Measurements from ENCODE around the gene FBXO42.

Gene FBXO42

DNA sequence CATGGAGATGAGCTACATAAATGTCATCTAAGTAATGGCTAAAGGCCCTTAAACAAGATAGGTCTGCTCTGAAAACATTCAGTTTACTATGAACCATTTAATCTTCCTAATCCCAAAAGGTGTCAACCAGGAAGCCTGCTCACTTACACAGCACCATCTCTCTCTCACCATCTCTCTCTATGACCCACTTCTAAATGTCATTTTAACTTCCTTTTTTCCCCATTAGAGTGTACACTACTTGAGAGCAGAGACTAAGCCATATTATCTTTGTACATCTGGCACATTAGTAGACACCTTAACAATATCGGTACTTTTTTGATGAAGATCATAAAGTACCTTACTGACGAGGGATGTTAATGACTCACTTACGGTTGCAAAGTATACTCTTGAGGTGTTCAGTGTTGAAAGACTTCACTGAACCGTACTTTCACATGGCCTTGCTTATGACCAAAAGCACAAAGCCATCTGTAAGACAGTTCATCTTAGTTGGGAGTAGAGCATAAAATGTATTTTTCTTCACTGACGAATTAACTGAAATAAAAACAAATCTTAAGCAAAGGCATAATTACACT is 25.4 kb downstream of the FBXO42 start:
- DNase-seq (ENCODE audit: low read depth in 2 of 2) = no peak

DNA sequence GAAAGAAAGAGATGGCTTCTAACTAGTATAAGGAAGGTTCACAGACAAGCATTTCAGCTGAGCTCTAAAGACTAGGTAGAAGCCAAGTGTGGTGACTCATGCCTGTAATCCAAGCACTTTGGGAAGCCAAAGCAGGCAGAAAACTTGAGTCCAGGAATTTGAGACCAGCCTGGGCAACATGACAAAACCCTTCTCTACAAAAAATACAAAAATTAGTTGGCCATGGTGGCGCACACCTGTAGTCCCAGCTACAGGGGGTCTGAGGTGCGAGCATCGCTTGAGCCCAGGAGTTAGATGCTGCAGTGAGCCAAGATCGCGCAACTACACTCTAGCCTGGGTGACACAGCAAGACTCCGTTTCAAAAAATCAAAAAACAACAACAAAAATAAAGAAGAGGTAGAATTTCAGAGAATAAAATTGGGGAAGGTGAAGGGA is 27.8 kb downstream of the FBXO42 start:
- DNase-seq (ENCODE audit: low read depth in 2 of 2) = peak; percentile 42 to 46

DNA sequence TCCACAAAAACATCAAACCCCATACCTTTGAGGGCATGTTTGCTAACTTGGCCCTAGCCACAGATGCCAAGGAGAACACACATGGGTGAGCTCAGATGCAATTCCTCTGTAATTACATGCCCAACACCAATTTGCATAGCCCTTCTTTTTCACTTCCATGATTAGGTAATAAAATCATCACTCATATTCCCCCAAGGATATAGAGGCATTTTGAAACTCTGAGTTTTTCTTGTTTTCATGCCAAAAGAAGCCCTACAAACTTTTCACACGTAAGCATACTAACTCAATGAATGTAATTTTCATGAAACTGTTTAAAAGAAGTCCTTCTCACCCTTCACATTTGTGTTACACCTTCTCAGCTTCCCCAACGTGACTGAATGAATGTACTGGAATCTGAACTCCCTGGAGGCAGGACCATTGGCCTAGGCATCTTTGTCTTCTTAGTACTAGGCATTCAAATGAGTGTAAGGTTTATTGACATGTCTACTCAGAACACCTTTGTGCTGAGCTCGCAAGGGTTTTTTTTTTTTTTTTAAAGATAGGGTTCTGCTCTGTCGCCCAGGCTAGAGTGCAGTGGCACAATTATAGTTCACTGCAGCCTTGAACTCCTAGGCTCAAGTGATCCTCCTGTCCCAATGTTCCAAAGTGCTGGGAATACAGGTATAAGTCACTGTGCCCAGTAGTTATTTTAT is 31.0 kb downstream of the FBXO42 start:
- peak in 1 of 2 experiments; percentile 2 for DNase-seq (ENCODE audit: low read depth in 2 of 2)

DNA sequence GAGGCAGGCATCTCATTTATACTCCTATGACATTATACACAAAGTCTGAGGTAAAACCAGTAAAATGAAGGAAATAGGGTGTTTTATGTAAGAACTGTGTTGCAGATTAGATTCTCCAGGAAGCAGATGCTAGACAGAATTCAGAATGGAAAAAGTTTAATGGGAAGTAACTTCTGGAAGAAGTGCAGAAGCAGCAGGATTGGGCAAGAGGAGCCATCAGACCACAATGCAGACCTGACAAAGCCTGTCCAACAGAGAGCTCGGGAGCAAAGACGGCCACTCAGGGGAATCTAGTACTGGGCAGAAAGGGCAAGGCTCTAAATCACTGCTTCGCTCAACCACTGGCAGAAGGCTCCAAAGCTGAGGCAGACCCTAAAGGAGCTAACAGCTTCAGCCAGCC is 33.7 kb downstream of the FBXO42 start:
- no peak for DNase-seq (ENCODE audit: low read depth in 2 of 2)

DNA sequence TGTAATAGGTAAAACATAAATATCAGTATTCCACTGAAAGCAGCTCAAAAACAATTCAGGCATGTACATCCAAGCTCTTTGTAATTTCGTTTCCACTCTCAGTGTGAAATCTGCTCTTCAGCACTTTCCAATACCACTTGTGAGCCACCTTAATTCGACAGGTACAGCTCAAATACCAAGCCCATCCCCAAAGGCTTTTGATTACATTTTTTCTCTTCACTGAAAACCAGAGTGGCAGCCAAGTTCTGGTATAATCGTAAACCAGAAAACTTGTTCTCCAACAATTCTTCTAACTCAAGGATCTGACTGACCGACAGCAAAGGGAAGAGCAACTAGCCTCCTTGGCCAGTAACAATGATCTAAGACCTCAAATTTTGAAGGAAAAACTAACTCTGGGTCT is 36.8 kb downstream of the FBXO42 start:
- DNase-seq (ENCODE audit: low read depth in 2 of 2) = no peak

DNA sequence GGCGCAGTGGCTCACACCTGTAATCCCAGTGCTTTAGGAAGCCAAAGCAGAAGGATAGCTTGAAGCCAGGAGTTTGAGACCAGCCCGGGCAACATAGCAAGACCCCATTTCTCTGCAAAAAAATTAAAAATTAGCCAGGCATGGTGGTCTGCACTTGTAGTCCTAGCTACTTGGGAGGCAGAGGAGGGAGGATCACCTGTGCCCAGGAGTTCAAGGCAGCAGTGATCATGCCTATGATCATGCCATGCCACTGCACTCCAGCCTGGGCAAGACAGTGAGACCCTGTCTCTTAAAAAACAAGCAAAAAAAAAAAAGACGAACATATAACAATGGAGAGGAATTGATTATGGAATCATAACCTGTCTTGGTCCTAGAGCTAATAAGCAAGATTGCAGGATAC is 45.1 kb downstream of the FBXO42 start:
- DNase-seq (ENCODE audit: low read depth in 2 of 2) = no peak

DNA sequence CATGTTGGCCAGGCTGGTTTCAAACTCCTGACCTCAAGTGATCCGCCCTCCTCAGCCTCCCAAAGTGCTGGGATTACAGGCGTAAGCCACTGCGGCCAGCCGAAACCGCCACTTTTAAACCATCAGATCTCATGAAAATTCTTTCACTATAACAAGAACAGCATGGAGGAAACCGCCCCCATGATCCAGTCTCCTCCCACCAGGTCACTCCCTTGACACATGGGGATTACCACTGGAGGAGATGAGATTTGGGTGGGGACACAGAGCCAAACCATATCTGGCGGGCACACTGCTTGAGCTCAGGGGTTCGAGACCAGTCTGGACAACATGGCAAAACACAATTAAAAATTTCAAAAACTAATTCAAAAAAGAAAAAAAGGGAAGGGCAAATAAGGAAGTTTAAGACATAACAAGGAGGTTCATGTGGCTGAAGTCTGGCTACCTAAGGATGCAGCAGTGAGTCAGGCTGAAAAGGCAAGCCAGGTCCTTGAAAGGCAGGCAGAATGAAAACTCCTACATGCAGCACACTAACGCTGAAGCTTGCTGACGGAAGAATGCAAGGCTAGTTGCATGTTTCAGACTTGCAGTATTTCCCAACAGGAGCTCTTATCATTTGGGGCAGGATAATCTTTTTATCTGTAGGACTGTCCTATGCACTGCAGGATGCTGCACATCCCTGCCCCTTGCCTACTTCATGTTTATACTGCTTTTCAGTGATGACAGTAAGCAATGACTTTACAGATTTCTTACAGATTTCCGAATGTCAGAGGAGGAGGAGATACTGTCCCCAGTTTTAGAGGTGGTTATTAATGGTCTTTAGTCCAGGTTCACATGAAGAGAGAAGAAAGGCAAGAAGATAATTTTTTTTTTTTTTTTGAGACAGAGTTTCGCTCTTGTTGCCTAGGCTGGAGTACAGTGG is 49.3 kb downstream of the FBXO42 start:
- no peak for DNase-seq (ENCODE audit: low read depth in 2 of 2)

DNA sequence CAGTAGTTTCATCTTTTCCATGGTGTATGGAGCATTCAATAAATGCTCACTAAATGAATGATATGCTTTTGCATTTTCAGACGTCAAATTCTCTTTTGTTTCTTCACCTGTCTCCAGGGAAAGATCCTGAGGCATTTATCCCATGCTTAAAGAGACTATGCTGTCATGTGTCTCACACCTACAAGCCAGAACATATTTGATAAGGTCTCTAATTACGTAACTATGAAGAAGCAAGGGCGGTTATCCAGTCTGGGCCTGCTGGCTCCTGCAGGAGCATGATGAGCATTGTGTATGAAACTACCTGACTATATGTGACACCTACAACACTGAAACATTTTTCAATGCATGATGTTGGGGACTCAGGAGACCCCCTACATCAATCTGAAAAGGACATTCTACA is 51.8 kb downstream of the FBXO42 start:
- no peak for DNase-seq (ENCODE audit: low read depth in 2 of 2)

DNA sequence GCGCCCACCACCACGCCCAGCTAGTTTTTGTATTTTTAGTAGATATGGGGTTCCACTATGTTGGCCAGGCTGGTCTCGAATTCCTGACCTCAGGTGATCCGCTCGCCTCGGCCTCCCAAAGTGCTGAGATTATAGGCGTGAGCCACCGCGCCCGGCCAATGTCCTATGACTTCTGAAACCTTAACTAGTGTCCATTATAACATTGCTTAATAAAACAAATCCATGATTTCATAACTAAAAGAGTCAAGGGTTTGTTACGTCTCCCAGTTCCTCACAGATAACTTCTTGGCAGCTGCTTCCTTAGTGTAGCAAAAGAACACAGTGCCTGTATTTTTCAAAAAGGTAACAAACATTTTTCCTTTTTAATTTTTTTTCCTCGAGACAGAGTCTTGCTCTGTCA is 53.6 kb downstream of the FBXO42 start:
- no peak for DNase-seq (ENCODE audit: low read depth in 2 of 2)

DNA sequence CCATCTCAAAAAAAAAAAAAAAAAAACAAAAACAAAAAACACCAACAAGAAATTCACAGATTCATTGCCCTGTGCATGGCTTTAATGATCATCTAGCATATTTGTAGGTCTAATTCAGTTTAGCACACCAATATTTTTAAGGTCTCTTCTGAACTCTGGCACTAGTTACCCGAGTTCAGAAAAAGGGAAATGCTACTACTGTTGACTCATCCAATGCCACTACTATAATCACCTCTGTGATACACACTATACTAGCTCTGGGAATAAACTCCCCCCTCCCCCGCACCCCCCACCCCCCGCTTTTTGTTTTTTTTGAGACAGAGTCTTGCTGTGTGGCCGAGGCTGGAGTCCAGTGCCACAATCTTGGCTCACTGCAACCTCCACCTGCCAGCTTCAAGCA is 55.6 kb downstream of the FBXO42 start:
- DNase-seq (ENCODE audit: low read depth in 2 of 2) = no peak

DNA sequence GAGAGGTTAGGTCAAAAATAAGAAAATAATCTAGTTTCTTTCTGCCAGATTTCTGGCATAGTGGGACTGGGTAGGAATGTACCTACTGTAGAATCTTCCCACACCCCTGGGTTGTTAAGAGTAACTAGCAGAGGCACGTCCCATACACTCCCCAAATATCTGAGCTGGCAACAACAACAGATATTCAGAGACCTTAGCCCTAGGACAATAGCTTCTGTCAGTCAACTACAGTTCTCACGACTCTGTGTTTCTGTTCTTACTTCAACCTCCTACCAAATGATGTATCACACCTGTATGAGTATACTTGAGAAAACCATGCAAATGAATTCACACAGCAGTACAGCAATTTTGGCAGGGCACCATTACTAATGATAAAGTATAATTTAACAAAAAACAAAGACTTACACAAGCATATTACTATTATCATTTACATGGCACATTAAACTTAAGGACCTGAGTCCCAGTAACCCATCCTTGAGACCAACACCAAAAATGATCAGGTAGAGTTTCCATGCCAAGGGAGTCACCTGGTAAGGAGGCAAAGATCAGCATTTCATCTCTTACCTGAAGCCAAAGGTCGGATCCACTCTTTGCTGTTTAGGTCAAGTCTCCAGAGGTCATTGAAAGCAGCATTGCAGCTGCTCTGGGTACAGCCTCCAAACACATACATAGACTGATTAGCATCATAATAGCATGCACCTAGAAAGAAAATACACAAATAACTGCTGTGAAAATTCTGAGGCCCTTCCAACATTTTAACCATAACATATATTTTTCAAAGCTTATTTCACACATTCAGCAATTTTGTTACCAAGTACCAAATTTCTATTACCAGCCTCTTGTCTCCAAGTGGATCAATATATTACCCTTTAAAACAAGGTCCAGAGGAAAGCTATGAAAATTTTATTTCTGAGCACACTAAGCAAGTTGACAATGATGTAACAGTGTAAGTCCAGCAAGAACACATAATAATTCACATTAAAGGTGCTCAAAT is 57.8 kb downstream of the FBXO42 start:
- DNase-seq (ENCODE audit: low read depth in 2 of 2) = no peak

DNA sequence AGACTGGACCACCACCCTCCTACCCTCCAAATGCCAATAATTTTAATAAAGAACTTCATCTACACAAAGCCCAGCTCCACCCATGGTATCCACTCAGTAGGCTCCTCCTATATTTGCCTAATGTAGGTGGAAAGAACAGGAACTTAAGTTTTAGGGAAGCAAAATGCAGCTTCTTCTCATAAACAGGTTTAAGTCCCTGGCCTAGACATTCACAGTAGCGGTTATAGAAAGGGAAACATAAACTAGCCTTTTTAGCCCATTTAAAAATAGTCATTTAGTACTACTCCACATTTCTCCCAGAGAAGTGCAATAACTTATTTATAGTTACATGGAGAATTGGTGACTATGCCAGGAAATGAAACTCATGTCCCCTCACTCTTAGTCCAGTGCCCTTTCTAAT is 58.7 kb downstream of the FBXO42 start:
- no peak for DNase-seq (ENCODE audit: low read depth in 2 of 2)

DNA sequence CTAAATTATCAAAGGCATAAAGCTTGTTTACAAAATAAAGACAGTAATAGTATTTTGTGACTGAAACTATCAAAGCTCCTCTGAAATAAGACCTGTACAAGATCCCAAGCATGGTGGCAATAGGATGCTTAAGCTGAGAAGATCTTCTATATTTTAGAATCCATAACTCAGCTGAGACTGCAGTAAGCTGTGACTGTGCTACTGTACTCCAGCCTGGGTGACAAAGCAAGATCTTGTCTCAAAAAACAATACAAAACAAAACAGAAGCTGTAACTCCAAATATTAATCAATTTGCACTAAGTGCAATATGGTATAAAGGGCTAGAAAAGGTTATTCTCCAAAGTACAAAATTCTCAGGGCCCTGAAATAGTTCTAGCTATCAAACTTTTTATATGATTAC is 59.5 kb downstream of the FBXO42 start:
- DNase-seq (ENCODE audit: low read depth in 2 of 2) = no peak

DNA sequence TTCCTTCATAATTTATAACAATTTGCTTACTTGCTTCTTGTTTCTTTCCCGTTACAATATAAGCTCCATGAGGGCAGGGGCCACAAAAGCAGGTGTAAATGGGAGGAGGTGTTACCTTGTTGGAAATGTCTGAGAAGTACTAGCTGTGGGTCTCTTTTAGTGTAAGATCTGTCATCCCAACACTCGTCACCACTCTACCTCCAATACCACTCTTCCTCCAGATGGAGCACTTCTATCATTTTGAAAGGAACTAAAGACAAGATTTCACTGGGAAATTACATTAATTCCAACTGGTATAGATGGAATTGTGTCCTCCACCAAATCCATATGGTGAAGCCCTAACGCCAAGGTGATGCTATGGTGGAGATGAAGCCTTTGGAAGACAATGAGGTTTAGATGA is 62.3 kb downstream of the FBXO42 start:
- DNase-seq (ENCODE audit: low read depth in 2 of 2) = no peak

DNA sequence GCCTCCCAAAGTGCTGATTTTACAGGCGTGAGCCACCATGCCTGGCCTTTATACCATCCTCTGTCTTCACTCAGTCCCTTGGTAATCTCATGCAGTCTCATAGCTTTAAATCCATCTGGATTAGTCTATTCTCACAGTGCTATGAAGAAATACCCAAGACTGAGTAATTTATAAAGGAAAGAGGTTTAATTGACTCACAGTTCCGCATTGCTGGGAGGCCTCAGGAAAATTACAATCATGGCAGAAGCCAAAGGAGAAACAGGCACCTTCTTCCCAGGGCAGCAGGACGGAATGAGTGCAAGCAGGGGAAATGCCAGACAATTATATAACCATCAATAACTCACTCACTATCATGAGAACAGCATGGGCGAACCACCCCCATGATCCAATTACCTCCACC is 66.2 kb downstream of the FBXO42 start:
- no peak for DNase-seq (ENCODE audit: low read depth in 2 of 2)

DNA sequence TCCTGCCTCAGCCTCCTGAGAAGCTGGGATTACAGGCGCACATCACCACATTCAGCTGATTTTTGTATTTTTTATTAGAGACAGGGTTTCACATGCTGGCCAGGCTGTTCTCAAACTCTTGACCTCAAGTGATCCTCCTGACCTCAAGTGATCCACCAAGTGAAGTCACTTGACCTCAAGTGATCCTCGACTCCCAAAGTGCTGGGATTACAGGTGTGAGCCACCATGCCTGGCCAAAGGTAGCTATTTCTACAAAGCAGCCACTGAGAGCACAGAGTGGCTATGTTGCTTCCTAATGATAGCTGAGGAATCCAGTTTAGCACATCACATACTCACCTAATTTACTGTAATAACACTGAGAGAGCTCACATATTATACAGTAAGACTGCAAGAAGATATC is 70.5 kb downstream of the FBXO42 start:
- DNase-seq (ENCODE audit: low read depth in 2 of 2) = no peak

DNA sequence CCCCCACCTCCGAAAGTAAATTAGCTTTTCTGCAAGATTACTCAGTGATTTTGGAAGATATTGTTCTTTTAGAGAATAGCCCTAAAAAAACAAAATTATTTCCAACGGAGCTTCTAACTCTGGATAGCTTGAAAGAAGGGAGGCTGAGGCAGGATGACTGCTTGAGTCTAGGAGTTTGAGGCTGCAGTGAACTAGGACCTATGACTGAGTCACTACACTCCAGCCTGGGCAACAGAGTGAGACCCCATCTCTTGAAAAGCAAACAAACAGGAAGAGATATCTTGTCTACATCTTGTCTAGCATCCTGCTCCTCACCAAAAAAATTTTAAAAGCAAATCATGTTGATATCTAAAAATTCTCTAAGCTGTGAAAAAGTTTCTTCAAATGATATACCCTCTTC is 73.1 kb downstream of the FBXO42 start:
- no peak for DNase-seq (ENCODE audit: low read depth in 2 of 2)

DNA sequence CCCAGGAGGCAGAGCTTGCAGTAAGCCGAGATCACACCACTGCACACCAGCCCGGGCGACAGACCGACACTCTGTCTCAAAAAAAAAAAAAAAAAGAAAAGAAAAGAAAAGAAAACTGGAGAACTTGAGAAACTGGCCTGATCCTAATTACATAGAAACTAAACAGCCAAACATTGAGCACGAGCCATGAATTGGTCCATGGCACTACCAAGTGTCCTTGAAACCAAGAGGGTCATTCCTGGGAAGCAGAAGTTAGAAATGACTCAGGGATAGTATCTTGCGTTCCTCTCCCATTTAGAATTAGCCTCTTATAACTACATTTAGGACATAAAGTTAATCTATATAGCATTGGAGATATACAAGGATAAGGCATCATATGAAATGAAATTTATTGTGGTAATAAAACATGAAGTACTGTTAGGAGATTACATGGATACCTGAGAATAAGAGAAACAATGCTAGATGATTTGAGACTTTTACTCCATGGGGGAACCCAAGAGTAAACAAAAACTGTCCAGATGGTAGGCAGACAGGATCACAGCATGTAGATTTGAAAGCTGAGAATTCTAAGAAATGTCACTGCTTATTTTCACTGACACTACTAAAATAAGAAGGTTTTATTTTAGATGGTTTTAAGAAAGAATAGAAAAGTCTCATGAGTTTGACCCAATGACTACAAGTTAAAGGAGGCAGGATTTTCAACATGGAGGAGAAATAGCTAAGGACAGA is 75.8 kb downstream of the FBXO42 start:
- DNase-seq (ENCODE audit: low read depth in 2 of 2) = no peak

DNA sequence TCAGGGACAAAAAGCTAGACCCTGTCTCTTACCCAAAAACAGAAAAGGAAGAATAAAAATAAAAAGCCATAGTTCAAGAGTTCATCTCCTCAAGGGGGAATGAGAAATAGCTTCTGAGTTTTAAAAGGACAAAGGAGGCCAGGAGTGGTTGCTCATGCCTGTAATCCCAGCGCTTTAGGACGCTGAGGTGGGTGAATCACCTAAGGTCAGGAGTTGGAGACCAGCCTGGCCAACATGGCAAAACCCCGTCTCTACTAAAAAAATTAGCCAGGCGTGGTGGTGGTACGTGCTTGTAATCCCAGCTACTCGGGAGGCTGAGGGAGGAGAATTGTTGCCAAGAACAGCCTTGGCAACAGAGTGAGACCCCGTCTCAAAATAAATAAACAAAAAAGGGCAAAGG is 76.7 kb downstream of the FBXO42 start:
- no peak for DNase-seq (ENCODE audit: low read depth in 2 of 2)

DNA sequence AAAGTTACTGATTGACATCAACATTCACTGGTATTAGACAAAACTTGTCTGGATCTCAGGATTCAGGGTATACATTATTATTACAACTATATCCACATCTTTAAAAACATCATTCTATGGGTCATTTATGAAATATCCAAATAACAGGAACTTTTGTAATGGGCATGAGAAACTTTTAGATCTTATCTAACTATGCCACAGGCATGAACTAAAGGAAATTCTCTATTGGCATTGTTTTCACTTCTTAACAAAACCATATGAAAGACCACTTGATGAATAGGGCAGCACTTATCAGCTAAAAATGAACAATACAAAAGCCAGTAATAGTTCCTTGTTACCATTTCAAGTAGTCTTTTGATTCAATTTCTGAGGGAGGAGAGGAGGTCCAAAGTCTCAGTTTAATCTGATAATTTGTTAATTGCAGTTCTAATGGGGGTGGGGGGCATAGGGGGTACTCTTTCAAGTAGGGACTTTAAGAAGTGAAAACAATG is 84.5 kb downstream of the FBXO42 start:
- DNase-seq (ENCODE audit: low read depth in 2 of 2) = no peak

All from fibroblast of skin of left biceps (primary cell).